Stimulated activated CD8-positive, alpha-beta memory T cell treated with anti-CD3 and anti-CD28 coated beads, Interleukin-12 subunit alpha, Interleukin-12 subunit beta, amount 100 ng/mL, for 24 hours (primary cell): Measurements from ENCODE around the gene PRAMEF6.
"Not testable (repeated sequence)": the region's sequence is repeated elsewhere in the genome, so short reads cannot be mapped to it uniquely, and the experiment has no call there.

Source experiments
- DNase-seq: peaks from one replicate; pipeline ENCODE4 v3.0.0-alpha.2; 2020; ENCODE audit errors: extremely low read depth

The PRAMEF6 gene

GRCh38 chr1:12947480-12947879 lies at the start of gene PRAMEF6:
Gene PRAMEF6 (minus strand): TSS chr1:12947580. CDS start chr1:12942518, 5,062 bp downstream.
- DNase-seq: not testable (repeated sequence)

GRCh38 chr1:12924368-12924767 lies 23.0 kb downstream of the PRAMEF6 start:
- DNase-seq: not testable (repeated sequence)

- DNase-seq: not testable (repeated sequence)
Observed at GRCh38 chr1:12921749-12922148, 25.6 kb downstream of the PRAMEF6 start.

GRCh38 chr1:12916310-12916709 lies 31.1 kb downstream of the PRAMEF6 start, which contains the start of gene PRAMEF7:
Gene PRAMEF7 (plus strand): TSS chr1:12916610. CDS start chr1:12917693, 1,083 bp downstream.
- DNase-seq: not testable (repeated sequence)

GRCh38 chr1:12903793-12904572 lies 43.4 kb downstream of the PRAMEF6 start:
- DNase-seq: not testable (repeated sequence)

GRCh38 chr1:12899186-12899585 lies 48.2 kb downstream of the PRAMEF6 start:
- not testable (repeated sequence) for DNase-seq

- DNase-seq: not testable (repeated sequence)
Observed at GRCh38 chr1:12898170-12898569, 49.2 kb downstream of the PRAMEF6 start, which contains the start of gene PRAMEF10. Gene PRAMEF10 (minus strand): TSS chr1:12898270. CDS start chr1:12895847, 2,423 bp downstream.
